ENCODE data around the gene PARP16.

PARP16 gene

GRCh38 chr15:65323071-65323511 lies 36.4 kb upstream of the PARP16 start:
- DNase-seq, result no peak

GRCh38 chr15:65318870-65319356 lies 32.2 kb upstream of the PARP16 start:
- DNase-seq, result peak; percentile 65
- in situ Hi-C loops (cut with HindIII; ENCODE audit: low pct_ligation_motif_present, low pct_unique_long_range_greater_than_20kb, low sequenced_read_pairs), result no loop called here

More at GRCh38 chr15:65323071-65323511, 36.4 kb upstream of the PARP16 start:
- in situ Hi-C loops (cut with HindIII; ENCODE audit: low pct_ligation_motif_present, low pct_unique_long_range_greater_than_20kb, low sequenced_read_pairs), result no loop called here

- in situ Hi-C loops (cut with HindIII; ENCODE audit: low pct_ligation_motif_present, low pct_unique_long_range_greater_than_20kb, low sequenced_read_pairs), result no loop called here
- peak; percentile 15 for DNase-seq
These were observed 25.8 kb upstream of the PARP16 start for GRCh38 chr15:65312400-65312916.

GRCh38 chr15:65311760-65312159 lies 25.1 kb upstream of the PARP16 start:
- DNase-seq, result no peak
- in situ Hi-C loops (cut with HindIII; ENCODE audit: low pct_ligation_motif_present, low pct_unique_long_range_greater_than_20kb, low sequenced_read_pairs), result no loop called here

- DNase-seq, result no peak
- in situ Hi-C loops (cut with HindIII; ENCODE audit: low pct_ligation_motif_present, low pct_unique_long_range_greater_than_20kb, low sequenced_read_pairs), result no loop called here
These were observed 23.9 kb upstream of the PARP16 start for GRCh38 chr15:65310431-65311137.

GRCh38 chr15:65309882-65310418 lies 23.3 kb upstream of the PARP16 start:
- DNase-seq, result no peak
- in situ Hi-C loops (cut with HindIII; ENCODE audit: low pct_ligation_motif_present, low pct_unique_long_range_greater_than_20kb, low sequenced_read_pairs), result no loop called here

- DNase-seq, result no peak
- in situ Hi-C loops (cut with HindIII; ENCODE audit: low pct_ligation_motif_present, low pct_unique_long_range_greater_than_20kb, low sequenced_read_pairs), result no loop called here
These were observed 21.3 kb upstream of the PARP16 start for GRCh38 chr15:65307978-65308377.

GRCh38 chr15:65306551-65306950 lies 19.9 kb upstream of the PARP16 start:
- in situ Hi-C loops (cut with HindIII; ENCODE audit: low pct_ligation_motif_present, low pct_unique_long_range_greater_than_20kb, low sequenced_read_pairs), result no loop called here
- DNase-seq, result no peak

GRCh38 chr15:65305776-65306175 lies 19.1 kb upstream of the PARP16 start:
- no peak for DNase-seq

GRCh38 chr15:65305150-65305758 lies 18.6 kb upstream of the PARP16 start:
- no peak for DNase-seq
- in situ Hi-C loops (cut with HindIII; ENCODE audit: low pct_ligation_motif_present, low pct_unique_long_range_greater_than_20kb, low sequenced_read_pairs), result no loop called here

More at GRCh38 chr15:65305776-65306175, 19.1 kb upstream of the PARP16 start:
- in situ Hi-C loops (cut with HindIII; ENCODE audit: low pct_ligation_motif_present, low pct_unique_long_range_greater_than_20kb, low sequenced_read_pairs), result no loop called here

- DNase-seq, result peak; percentile 97
- in situ Hi-C loops (cut with HindIII; ENCODE audit: low pct_ligation_motif_present, low pct_unique_long_range_greater_than_20kb, low sequenced_read_pairs), result no loop called here
These were observed 17.9 kb upstream of the PARP16 start, which contains the start of gene RNU5B-1 for GRCh38 chr15:65304381-65305149. Gene RNU5B-1 (plus strand): TSS chr15:65304677.

- in situ Hi-C loops (cut with HindIII; ENCODE audit: low pct_ligation_motif_present, low pct_unique_long_range_greater_than_20kb, low sequenced_read_pairs), result no loop called here
- peak; percentile 47 for DNase-seq
These were observed 17.2 kb upstream of the PARP16 start for GRCh38 chr15:65303687-65304380.

- in situ Hi-C loops (cut with HindIII; ENCODE audit: low pct_ligation_motif_present, low pct_unique_long_range_greater_than_20kb, low sequenced_read_pairs), result no loop called here
- no peak for DNase-seq
These were observed 15.4 kb upstream of the PARP16 start for GRCh38 chr15:65302061-65302460.

GRCh38 chr15:65300924-65301441 lies 14.3 kb upstream of the PARP16 start:
- in situ Hi-C loops (cut with HindIII; ENCODE audit: low pct_ligation_motif_present, low pct_unique_long_range_greater_than_20kb, low sequenced_read_pairs), result no loop called here
- DNase-seq, result no peak

- in situ Hi-C loops (cut with HindIII; ENCODE audit: low pct_ligation_motif_present, low pct_unique_long_range_greater_than_20kb, low sequenced_read_pairs), result no loop called here
- no peak for DNase-seq
These were observed 12.0 kb upstream of the PARP16 start for GRCh38 chr15:65298731-65299130.

- DNase-seq, result no peak
- in situ Hi-C loops (cut with HindIII; ENCODE audit: low pct_ligation_motif_present, low pct_unique_long_range_greater_than_20kb, low sequenced_read_pairs), result no loop called here
These were observed 6.3 kb upstream of the PARP16 start for GRCh38 chr15:65292938-65293518.

- in situ Hi-C loops (cut with HindIII; ENCODE audit: low pct_ligation_motif_present, low pct_unique_long_range_greater_than_20kb, low sequenced_read_pairs), result no loop called here
- DNase-seq, result no peak
These were observed 3.5 kb upstream of the PARP16 start for GRCh38 chr15:65290228-65290627.

Data from ACHN (cell line).